ENCODE results near the gene PLEKHM2.
"Not testable (repeated sequence)": the region's sequence is repeated elsewhere in the genome, so short reads cannot be mapped to it uniquely, and the experiment has no call there.

PLEKHM2 gene

DNA sequence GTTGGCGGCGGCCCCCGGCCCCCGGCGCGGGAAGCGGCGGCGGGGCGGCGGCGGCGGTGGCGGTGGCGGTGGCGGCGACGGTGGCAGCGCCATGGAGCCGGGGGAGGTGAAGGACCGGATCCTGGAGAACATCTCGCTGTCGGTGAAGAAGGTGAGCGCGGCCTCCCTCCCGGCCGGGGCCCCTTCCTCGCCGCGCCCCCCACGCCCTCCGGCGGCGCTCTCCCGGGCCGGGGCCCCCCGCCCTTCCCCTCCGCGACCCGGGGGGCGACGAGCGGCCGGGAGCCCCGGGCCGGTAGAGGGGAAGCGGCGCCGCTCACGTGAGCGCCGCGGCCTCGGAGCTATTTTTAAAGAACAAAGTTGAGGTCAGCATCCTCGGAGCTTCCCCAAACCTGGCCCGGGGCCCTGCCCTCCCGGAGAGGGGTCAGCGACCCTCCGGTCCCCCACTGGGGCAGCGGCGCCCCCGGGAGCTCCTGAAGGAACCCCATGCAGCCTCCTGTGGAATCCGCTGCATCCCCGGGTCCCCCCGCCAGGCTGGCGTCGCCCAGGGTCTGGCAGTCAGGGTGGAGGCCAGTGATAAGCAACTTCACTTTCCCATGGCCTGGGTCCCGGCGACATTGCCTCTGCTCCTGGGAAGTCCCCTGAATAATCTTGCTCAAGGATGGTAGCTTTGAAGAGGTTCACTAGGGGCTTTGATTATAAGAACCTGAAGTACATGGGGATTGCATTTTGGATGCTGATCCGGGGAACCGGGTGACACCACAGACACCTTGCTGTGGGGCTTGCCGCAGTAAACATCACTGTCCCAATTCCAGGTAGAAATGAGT, 560 bp downstream of the PLEKHM2 start:
- Mint-ChIP-seq H3K4me1 (ENCODE audit: low read depth) (peaks cover 47% of the 10 kb centered on the region), H3K27ac (peak overlapping the region; percentile 93), H3K36me3 (ENCODE audit: low read depth) (peaks cover 22% of the 10 kb centered on the region)

DNA sequence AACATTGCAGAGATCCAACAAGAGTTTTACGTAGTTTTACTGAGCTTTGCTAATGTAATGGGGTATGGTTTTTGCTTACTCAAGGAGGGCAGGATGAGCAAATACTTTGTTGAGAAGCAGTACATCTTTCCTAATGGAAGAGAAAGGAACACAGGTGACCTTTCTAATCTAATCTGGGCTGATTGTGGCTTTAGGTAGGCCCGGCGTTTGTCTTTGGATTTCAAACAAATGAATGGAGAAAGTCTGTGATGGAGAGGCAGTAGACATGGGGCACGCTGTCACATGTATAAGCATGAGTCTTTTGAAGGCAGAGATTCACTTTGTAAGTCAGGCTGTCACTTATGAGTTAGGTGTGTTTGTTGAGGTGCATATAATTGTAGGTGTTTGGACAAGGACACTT, 1.7 kb downstream of the PLEKHM2 start:
- no peaks in the 10 kb centered on the region for H3K9me3 Mint-ChIP-seq
- H3K27me3 Mint-ChIP-seq = no peaks in the 10 kb centered on the region
- peak overlapping the region; percentile 53 for H3K27ac Mint-ChIP-seq
- H3K36me3 Mint-ChIP-seq (ENCODE audit: low read depth) = peaks cover 29% of the 10 kb centered on the region
- DNase-seq = no peak
- H3K4me3 Mint-ChIP-seq = peak overlapping the region; percentile 88
- peaks cover 41% of the 10 kb centered on the region for H3K4me1 Mint-ChIP-seq (ENCODE audit: low read depth)

More for the DNA sequence above, 560 bp downstream of the PLEKHM2 start:
- peak overlapping the region; percentile 88 for H3K4me3 Mint-ChIP-seq
- H3K9me3 Mint-ChIP-seq = no peaks in the 10 kb centered on the region
- DNase-seq = peak; percentile 67
- H3K27me3 Mint-ChIP-seq = no peaks in the 10 kb centered on the region

DNA sequence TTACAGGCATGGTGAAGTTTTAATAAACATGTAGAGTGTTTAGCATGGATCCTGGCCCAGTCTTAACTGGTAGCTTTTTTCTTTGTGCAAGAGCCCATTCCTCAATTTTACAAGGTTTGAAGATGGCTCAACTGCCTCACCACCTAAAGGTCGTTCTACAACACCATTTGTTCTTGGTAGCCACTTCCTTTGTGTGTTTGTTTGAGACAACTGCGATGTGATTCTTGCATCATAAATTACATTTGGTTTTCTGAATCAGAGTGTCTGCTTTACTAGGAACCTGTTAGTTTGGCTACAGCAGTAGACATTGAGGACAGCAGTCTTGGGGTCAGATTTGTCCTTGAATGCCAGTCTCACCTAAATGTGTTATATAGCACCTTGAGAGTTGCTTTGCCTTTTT, 3.3 kb downstream of the PLEKHM2 start:
- Mint-ChIP-seq H3K4me3 (no peak overlapping the region), H3K27ac (peak overlapping the region; percentile 4)

DNA sequence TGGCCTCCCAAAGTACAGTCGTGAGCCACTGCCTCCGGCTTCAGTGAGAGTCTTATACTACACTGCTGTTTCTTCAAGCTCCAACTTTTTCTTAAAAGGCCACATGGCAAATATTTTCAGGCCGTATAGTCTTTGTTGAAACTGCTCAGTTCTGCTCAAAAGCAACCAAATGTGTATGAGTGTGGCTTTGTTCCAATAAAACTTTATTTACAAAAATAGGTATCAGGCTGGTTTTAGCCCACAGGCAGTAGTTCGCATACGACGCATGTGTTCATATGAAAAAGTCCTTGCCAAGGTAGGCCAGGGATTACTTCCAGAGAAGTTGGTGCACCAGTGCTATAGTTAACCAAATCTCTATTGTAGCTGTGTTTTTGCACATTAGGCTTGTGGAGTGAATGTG, 6.2 kb downstream of the PLEKHM2 start:
- H3K27ac Mint-ChIP-seq = peak overlapping the region; percentile 18
- H3K4me1 Mint-ChIP-seq (ENCODE audit: low read depth) = peaks cover 46% of the 10 kb centered on the region
- H3K9me3 Mint-ChIP-seq = no peaks in the 10 kb centered on the region
- H3K4me3 Mint-ChIP-seq = no peak overlapping the region
- no peak for DNase-seq
- peaks cover 38% of the 10 kb centered on the region for H3K36me3 Mint-ChIP-seq (ENCODE audit: low read depth)
- H3K27me3 Mint-ChIP-seq = no peaks in the 10 kb centered on the region

More for the DNA sequence above, 3.3 kb downstream of the PLEKHM2 start:
- Mint-ChIP-seq H3K4me1 (ENCODE audit: low read depth) (peaks cover 37% of the 10 kb centered on the region), H3K27me3 (no peaks in the 10 kb centered on the region), H3K9me3 (no peaks in the 10 kb centered on the region), H3K36me3 (ENCODE audit: low read depth) (peaks cover 33% of the 10 kb centered on the region)
- DNase-seq = no peak

DNA sequence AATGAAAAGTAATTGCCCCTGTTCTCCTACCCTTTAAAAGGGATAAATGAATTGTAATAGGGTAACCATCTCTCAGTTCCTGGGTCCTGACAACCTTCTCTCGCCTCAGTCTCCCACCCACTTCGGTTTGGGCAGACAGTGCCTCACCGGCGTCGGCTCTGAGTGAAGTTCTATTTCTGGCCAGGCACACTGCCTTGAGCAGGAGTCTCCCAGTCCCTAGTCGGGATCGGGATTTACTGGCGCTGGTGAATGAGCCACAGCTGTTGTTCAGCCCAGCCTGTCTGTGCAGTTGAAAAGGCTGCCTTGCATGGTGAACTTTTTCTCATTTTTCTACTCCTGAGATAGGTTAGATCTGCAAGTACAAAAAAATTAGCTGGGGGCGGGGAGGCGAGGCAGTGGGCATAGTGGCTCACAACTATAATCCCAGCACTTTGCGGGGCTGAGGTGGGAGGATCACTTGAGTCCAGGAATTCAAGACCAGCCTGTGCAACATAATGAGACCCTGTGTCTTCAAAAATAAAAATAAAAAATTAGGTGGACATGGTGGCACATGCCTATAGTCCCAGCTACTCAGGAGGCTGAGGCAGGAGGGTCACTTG, 7.4 kb downstream of the PLEKHM2 start:
- Mint-ChIP-seq H3K27me3 (no peaks in the 10 kb centered on the region), H3K4me1 (ENCODE audit: low read depth) (peaks cover 40% of the 10 kb centered on the region), H3K36me3 (ENCODE audit: low read depth) (peaks cover 40% of the 10 kb centered on the region), H3K4me3 (no peak overlapping the region), H3K9me3 (no peaks in the 10 kb centered on the region), H3K27ac (peak overlapping the region; percentile 56)
- DNase-seq = no peak

DNA sequence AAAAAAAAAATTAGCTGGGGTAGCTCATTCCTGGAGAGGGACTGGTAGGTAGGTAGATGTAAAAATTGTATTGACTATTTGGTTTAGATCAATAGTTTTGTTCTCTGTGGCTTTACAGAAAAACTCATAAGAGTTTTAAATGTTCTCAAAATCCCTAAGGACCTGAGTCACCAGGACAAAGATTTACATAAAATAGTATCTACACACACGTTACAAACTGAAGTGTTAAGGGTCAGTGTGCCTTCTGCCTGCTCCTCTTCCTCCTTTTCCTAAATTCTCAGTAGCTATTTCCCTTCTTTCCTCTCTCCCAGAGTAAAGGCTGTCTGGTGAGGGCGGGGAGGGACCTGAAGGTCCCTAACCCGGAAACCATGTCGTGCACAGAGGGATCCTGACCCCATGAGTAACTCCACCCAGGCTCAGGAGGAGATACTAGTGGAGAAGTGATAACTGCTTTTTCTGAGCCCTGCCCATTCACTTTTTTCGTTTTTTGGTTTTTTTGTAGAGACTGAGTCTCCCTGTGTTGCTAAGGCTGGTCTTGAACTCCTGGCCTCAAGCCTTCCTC, 8.1 kb downstream of the PLEKHM2 start:
- H3K27ac Mint-ChIP-seq = peak overlapping the region; percentile 64
- peaks cover 43% of the 10 kb centered on the region for H3K36me3 Mint-ChIP-seq (ENCODE audit: low read depth)
- H3K4me1 Mint-ChIP-seq (ENCODE audit: low read depth) = peaks cover 44% of the 10 kb centered on the region
- DNase-seq = no peak
- no peaks in the 10 kb centered on the region for H3K9me3 Mint-ChIP-seq
- H3K4me3 Mint-ChIP-seq = no peak overlapping the region
- no peaks in the 10 kb centered on the region for H3K27me3 Mint-ChIP-seq

DNA sequence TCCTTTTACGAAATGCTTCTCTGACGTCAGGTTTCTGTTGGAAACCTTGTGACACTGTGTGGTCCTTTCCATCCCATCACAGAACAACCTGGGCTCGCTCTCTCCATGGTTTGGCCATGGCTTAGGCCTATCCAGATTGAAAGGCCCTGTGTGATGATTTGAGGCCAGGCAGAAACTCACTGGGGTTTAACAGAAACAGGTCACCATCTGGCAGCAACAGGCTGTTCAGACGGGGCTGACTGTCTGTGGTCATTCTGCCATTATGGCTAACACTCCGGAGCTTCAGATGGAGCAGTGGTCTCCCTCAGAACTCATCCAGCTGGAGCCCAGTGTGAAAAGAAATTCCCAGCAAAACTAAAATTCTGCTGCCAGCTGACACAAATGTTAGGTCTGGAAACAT, 9.3 kb downstream of the PLEKHM2 start:
- Mint-ChIP-seq H3K4me1 (ENCODE audit: low read depth) (peaks cover 42% of the 10 kb centered on the region), H3K27ac (peak overlapping the region; percentile 79), H3K36me3 (ENCODE audit: low read depth) (peaks cover 36% of the 10 kb centered on the region), H3K9me3 (no peaks in the 10 kb centered on the region), H3K4me3 (no peak overlapping the region), H3K27me3 (no peaks in the 10 kb centered on the region)
- no peak for DNase-seq

DNA sequence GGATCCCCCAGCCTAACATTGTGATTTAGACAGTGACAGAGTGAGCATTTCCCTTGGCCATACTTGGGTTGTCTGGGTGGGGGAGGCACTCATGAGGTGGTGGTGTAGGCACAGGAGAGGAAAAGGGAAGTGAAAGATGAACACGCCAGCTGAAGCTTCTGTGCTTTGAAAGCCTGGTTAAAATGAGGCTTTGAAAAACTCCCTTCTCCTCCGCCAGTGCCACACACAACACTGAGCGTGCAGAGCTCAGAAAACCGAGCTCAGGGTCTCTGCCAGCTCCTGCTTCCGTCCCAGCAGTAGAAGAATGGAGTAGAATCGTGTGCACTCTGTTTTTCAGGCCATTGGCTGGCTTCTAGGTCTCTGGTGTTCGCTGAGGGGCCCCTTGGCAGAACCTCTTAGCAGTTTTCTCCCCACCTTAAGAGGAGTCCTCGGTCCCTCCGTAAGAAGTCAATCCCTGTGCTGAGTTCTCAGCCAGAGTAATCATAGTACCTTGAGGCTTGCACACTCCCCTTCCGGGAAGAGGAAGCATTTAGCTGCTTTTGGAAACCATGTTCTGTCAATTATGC, 12.9 kb downstream of the PLEKHM2 start:
- peaks cover 44% of the 10 kb centered on the region for H3K4me1 Mint-ChIP-seq (ENCODE audit: low read depth)
- H3K27me3 Mint-ChIP-seq = no peaks in the 10 kb centered on the region
- peaks cover 25% of the 10 kb centered on the region for H3K36me3 Mint-ChIP-seq (ENCODE audit: low read depth)
- H3K4me3 Mint-ChIP-seq = peak overlapping the region; percentile 49
- H3K9me3 Mint-ChIP-seq = no peaks in the 10 kb centered on the region
- peak overlapping the region; percentile 94 for H3K27ac Mint-ChIP-seq
- peak; percentile 54 for DNase-seq

DNA sequence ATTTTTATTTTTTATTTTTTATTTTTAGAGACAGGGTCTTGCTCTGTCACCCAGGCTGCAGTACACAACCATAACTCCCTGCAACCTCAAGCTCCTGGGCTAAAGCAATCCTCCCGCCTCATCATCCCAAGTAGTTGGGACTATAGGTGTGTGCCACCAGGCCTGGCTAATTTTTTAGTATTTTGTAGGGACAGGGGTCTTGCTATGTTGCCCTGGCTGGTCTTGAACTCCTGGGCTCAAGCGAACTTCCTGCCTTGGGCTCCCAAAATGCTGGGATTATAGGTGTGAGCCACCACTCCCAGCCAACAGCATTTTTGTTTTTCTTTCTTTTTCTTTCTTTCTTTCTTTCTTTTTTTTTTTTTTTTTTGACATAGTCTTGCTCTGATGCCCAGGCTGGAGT, 14.1 kb downstream of the PLEKHM2 start:
- no peak overlapping the region for H3K4me3 Mint-ChIP-seq

DNA sequence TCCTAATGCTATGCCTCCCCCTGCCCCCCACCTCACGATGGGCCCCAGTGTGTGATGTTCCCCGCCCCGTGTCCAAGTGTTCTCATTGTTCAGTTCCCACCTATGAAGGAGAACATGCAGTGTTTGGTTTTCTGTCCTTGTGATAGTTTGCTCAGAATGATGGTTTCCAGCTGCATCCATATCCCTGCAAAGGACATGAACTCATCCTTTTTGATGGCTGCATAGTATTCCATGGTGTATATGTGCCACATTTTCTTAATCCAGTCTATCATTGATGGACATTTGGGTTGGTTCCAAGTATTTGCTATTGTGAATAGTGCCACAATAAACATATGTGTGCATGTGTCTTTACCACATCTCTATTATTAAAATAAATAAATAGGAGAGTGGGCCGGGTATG, 15.2 kb downstream of the PLEKHM2 start:
- DNase-seq, H3K27ac Mint-ChIP-seq, H3K4me3 Mint-ChIP-seq, H3K9me3 Mint-ChIP-seq, H3K27me3 Mint-ChIP-seq: not testable (repeated sequence)
- peaks cover 27% of the 10 kb centered on the region for H3K36me3 Mint-ChIP-seq (ENCODE audit: low read depth)
- peaks cover 43% of the 10 kb centered on the region for H3K4me1 Mint-ChIP-seq (ENCODE audit: low read depth)

More for the DNA sequence above, 14.1 kb downstream of the PLEKHM2 start:
- Mint-ChIP-seq H3K27ac (no peak overlapping the region), H3K27me3 (no peaks in the 10 kb centered on the region), H3K36me3 (ENCODE audit: low read depth) (peaks cover 27% of the 10 kb centered on the region), H3K9me3 (no peaks in the 10 kb centered on the region), H3K4me1 (ENCODE audit: low read depth) (peaks cover 42% of the 10 kb centered on the region)
- DNase-seq = no peak

DNA sequence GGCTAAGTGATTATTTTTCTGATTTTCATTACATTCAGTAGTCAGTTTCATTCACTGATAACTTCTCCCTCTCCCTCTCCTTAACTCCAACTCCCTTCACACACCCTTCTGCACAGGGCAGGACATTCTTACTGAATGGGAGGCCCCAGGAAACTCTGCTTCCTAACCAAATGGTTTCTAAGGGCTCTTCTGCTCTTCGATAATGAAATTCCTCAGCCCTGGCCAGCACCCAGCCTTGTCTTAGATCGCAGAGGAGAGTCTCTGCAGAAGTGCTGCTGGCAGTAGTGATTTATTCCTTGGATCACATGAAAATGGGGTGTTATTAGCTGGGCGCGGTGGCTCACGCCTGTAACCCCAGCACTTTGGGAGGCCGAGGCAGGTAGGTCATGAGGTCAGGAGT, 16.4 kb downstream of the PLEKHM2 start:
- H3K4me1 Mint-ChIP-seq (ENCODE audit: low read depth) = peaks cover 38% of the 10 kb centered on the region
- DNase-seq = no peak
- peak overlapping the region; percentile 57 for H3K27ac Mint-ChIP-seq

DNA sequence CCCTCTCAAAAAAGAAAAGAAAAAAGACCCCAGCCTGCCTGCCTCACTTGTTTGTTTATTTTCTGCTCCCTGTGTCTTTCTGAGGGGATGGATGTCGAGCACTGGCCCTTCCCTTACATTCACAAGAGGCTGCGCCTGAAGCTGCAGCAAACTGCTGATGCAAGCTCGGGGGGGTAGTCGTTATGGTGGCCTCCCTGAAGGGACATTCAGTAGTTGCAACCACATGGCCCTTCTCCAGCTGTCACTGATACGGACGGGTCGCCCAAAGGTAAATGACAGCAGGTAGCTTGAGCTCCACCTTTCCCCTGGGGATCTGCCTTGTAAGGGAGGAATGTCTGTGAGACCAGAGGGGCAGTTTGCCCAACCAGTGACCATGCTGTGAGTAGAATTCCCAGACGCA, 17.7 kb downstream of the PLEKHM2 start:
- no peak overlapping the region for H3K27ac Mint-ChIP-seq
- no peaks in the 10 kb centered on the region for H3K9me3 Mint-ChIP-seq
- no peak for DNase-seq
- H3K4me3 Mint-ChIP-seq = no peak overlapping the region
- no peaks in the 10 kb centered on the region for H3K27me3 Mint-ChIP-seq
- H3K4me1 Mint-ChIP-seq (ENCODE audit: low read depth) = peaks cover 38% of the 10 kb centered on the region
- H3K36me3 Mint-ChIP-seq (ENCODE audit: low read depth) = peaks cover 36% of the 10 kb centered on the region

More for the DNA sequence above, 16.4 kb downstream of the PLEKHM2 start:
- H3K27me3 Mint-ChIP-seq = no peaks in the 10 kb centered on the region
- no peaks in the 10 kb centered on the region for H3K9me3 Mint-ChIP-seq
- H3K36me3 Mint-ChIP-seq (ENCODE audit: low read depth) = peaks cover 32% of the 10 kb centered on the region
- H3K4me3 Mint-ChIP-seq = no peak overlapping the region

DNA sequence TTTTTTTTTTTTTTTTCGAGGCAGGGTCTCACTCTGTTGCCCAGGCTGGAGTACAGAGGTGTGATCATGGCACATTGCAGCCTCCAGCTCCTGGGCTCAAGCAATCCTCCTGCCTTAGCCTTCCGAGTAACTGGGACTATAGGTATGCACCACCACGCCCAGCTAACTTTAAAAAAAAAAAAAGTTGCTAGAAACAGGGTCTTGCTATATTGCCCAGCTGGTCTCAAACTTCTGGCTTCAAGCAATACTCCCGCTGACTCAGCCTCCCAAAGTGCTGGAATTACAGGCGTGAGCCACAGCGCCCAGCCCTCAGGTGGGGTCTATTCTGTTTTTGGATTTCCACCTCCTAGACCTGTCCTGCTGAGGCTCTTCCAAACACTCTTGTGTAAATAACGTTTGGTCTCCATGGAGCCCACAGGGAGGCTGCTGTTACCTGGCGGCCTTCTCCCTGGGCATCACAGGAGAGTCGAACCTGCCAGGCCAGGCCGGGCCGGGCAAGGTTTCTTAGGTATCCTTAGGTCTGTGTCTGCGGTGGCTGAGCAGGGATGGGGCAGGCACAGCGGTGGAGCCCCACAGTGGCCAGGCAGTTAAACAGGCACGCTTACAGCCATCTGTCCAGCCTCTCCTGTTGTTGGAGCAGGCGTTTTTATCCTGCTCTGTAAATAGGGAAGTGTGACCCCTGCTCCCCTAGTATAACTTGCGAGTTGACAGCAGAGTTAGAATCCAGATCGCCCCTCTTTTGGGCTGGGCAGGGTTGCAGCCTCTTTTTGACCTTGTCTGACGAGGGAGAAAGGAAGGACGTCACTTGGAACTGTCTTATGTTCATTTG, 18.8 kb downstream of the PLEKHM2 start:
- no peaks in the 10 kb centered on the region for H3K9me3 Mint-ChIP-seq

DNA sequence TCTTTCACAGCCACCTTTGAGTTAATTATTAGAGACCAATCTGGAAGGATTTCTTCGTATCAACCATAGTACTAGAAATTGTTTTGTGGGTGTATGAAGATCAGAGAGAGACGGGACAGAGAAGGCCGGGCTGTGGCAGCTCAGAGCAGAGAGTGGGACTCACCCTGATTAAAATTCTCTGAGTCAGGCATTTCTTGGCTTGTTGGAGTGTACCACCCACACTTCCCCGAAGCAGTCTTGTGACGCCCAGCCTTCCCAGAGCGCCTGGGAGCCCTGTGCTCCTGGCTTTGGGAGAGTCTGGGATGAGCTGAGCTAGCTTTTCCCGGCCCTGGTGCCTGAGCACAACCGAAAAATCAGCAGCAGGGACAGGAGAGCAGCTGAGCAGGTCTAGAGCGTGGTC, 19.4 kb downstream of the PLEKHM2 start:
- DNase-seq = no peak

More for the DNA sequence above, 18.8 kb downstream of the PLEKHM2 start:
- Mint-ChIP-seq H3K4me1 (ENCODE audit: low read depth) (peaks cover 27% of the 10 kb centered on the region), H3K27ac (peak overlapping the region; percentile 54), H3K27me3 (no peaks in the 10 kb centered on the region), H3K36me3 (ENCODE audit: low read depth) (peaks cover 36% of the 10 kb centered on the region), H3K4me3 (no peak overlapping the region)
- DNase-seq = no peak

More for the DNA sequence above, 19.4 kb downstream of the PLEKHM2 start:
- H3K27me3 Mint-ChIP-seq = no peaks in the 10 kb centered on the region
- H3K9me3 Mint-ChIP-seq = no peaks in the 10 kb centered on the region
- H3K4me3 Mint-ChIP-seq = no peak overlapping the region
- H3K36me3 Mint-ChIP-seq (ENCODE audit: low read depth) = peaks cover 36% of the 10 kb centered on the region
- H3K27ac Mint-ChIP-seq = peak overlapping the region; percentile 54
- peaks cover 26% of the 10 kb centered on the region for H3K4me1 Mint-ChIP-seq (ENCODE audit: low read depth)
